GM19035 (cell line): ENCODE results near the gene TOLLIP.

ENCODE experiments used
- ATAC-seq: cut with Tn5 transposase; IDR thresholded peaks from one replicate; pipeline ENCODE4 v1.9.1; 2021; ENCODE audit not compliant: unreplicated experiment

The TOLLIP gene

GRCh38 chr11:1234771-1235305, 74.6 kb downstream of the TOLLIP start:
- ATAC-seq, result no peak

- ATAC-seq, result no peak
Measured at GRCh38 chr11:1234054-1234720, 75.2 kb downstream of the TOLLIP start.

- ATAC-seq, result no peak
Measured at GRCh38 chr11:1233351-1234053, 75.9 kb downstream of the TOLLIP start.

GRCh38 chr11:1232883-1233321, 76.5 kb downstream of the TOLLIP start:
- ATAC-seq, result no peak

- no peak for ATAC-seq
Measured at GRCh38 chr11:1232021-1232882, 77.2 kb downstream of the TOLLIP start.

- ATAC-seq, result no peak
Measured at GRCh38 chr11:1231396-1232020, 77.9 kb downstream of the TOLLIP start.

- ATAC-seq, result no peak
Measured at GRCh38 chr11:1230456-1231395, 78.7 kb downstream of the TOLLIP start.

GRCh38 chr11:1230121-1230455, 79.3 kb downstream of the TOLLIP start:
- no peak for ATAC-seq

GRCh38 chr11:1229471-1230120, 79.8 kb downstream of the TOLLIP start:
- ATAC-seq, result no peak

GRCh38 chr11:1228921-1229451, 80.4 kb downstream of the TOLLIP start:
- no peak for ATAC-seq

GRCh38 chr11:1228101-1228821, 81.2 kb downstream of the TOLLIP start:
- ATAC-seq, result no peak

GRCh38 chr11:1227551-1228100, 81.8 kb downstream of the TOLLIP start:
- ATAC-seq, result no peak

GRCh38 chr11:1226986-1227550, 82.4 kb downstream of the TOLLIP start:
- ATAC-seq, result no peak

- no peak for ATAC-seq
Measured at GRCh38 chr11:1226226-1226985, 83.0 kb downstream of the TOLLIP start.

- ATAC-seq, result no peak
Measured at GRCh38 chr11:1225386-1226225, 83.8 kb downstream of the TOLLIP start.
